ENCODE results near the gene SLC24A4. TPM values are rescaled to one million over a fixed set of nuclear protein-coding genes. Genes with fewer than 3 reads are reported as not detected.

The SLC24A4 gene
- total and polyA plus RNA-seq, 2 donors (not counting 3 experiments of a cell fraction or from before 2014, with no cell fraction given) = 0.07 to 0.08 TPM

DNA sequence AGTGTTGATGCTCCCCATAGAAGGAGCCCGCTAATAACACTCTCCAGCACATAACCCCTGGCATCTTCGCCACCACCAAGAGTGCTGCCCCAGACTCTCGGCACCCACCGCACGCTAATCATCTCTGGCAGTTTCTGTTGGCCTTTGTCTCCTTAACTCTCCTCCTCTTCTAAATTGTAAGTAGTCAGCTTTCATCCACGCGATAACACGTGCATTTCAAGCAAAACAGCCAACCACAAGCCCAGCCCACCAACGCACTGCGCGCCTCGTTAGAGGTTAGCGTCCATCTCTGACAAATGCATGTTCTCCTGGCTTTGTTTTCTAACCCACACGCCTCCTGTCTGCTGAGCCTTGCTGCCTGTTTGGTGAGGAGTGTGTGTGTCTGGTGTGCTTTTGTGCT is 129.5 kb downstream of the SLC24A4 start:
- H3K9me3 ChIP-seq (replicated peaks; ENCODE audit: control insufficient read depth, insufficient read depth, low read length) = no peaks in the 10 kb centered on the region
- no peak for TF ChIP-seq FOS (IDR thresholded peaks at IDR 0.05; ENCODE audit: borderline replicate concordance, insufficient read depth, low read length)
- TF ChIP-seq GATA2 (IDR thresholded peaks at IDR 0.05; ENCODE audit: insufficient read depth, insufficient read length, low read depth, low read length) = no peak
- TF ChIP-seq, protein P1, sequence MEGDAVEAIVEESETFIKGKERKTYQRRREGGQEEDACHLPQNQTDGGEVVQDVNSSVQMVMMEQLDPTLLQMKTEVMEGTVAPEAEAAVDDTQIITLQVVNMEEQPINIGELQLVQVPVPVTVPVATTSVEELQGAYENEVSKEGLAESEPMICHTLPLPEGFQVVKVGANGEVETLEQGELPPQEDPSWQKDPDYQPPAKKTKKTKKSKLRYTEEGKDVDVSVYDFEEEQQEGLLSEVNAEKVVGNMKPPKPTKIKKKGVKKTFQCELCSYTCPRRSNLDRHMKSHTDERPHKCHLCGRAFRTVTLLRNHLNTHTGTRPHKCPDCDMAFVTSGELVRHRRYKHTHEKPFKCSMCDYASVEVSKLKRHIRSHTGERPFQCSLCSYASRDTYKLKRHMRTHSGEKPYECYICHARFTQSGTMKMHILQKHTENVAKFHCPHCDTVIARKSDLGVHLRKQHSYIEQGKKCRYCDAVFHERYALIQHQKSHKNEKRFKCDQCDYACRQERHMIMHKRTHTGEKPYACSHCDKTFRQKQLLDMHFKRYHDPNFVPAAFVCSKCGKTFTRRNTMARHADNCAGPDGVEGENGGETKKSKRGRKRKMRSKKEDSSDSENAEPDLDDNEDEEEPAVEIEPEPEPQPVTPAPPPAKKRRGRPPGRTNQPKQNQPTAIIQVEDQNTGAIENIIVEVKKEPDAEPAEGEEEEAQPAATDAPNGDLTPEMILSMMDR (IDR thresholded peaks at IDR 0.05; ENCODE audit: extremely low read depth in 1 of 2, insufficient read depth in 1 of 2, low read depth in 1 of 2, low read length in 2 of 2) = no peak
- no peak for TF ChIP-seq MYC (IDR thresholded peaks at IDR 0.05; ENCODE audit: low read depth, low read length)
- H3K79me2 ChIP-seq (ENCODE audit: control insufficient read depth, insufficient read depth, low read length) = no peaks in the 10 kb centered on the region
- BruUV-seq (replicated peaks) = no TSS peak
- FAIRE-seq (no peak), DNase-seq (ENCODE audit: low read depth, low spot score) (no peak)
- ChIA-PET CTCF (no interaction called here), POLR2A (no interaction called here)
- dilution Hi-C loops (cut with MboI; ENCODE audit: extremely low pct_ligation_motif_present, low sequenced_read_pairs) (no loop called here), intact Hi-C loops (cut with micrococcal nuclease) (no loop called here)
- H3K4me3 ChIP-seq (replicated peaks in 1 of 3; ENCODE audit: insufficient read depth in 1 of 3, low read depth in 1 of 3, low read length in 3 of 3) = no peak overlapping the region
- no peaks in the 10 kb centered on the region for H3K27me3 ChIP-seq (ENCODE audit: control insufficient read depth in 2 of 2, insufficient read depth in 2 of 2, low read length in 2 of 2)
- H4K20me1 ChIP-seq (replicated peaks; ENCODE audit: control insufficient read depth, extremely low read depth, insufficient read depth, low read length) = no peaks in the 10 kb centered on the region
- H2AFZ ChIP-seq (ENCODE audit: low read depth, low read length) = no peak overlapping the region
- H3K9me1 ChIP-seq (replicated peaks; ENCODE audit: control insufficient read depth, extremely low read depth, insufficient read depth, low read length) = no peaks in the 10 kb centered on the region
- no peak overlapping the region for H3K27ac ChIP-seq (ENCODE audit: insufficient read depth, low read depth, low read length)
- no peak overlapping the region for H3K9ac ChIP-seq (replicated peaks; ENCODE audit: extremely low read depth, insufficient read depth, low read length)
- H3K4me1 ChIP-seq (ENCODE audit: control insufficient read depth, extremely low read depth, insufficient read depth, low read length) = no peaks in the 10 kb centered on the region
- H3K4me2 ChIP-seq (ENCODE audit: insufficient read depth, low read length) = no peak overlapping the region
- H3K36me3 ChIP-seq (ENCODE audit: control insufficient read depth in 2 of 2, extremely low read depth in 1 of 2, insufficient read depth in 2 of 2, low read length in 2 of 2) = no peaks in the 10 kb centered on the region

DNA sequence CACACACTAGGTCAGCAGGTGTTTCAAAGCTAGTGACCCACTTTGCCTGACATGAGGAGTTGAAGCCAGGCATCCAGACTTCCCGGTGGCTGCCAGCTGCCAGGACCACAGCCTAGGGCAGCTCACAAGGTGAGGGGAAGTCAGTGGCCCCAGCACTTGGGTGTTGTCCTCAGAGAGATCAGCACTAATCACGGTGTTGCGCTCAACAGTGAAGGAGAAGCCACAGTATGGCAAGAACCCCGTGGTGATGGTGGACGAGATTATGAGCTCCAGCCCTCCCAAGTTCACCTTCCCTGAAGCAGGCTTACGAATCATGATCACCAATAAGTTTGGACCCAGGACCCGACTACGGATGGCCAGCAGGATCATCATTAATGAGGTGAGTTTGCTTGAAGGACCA is 130.7 kb downstream of the SLC24A4 start:
- Histone ChIP-seq H3K4me1 (ENCODE audit: control insufficient read depth, extremely low read depth, insufficient read depth, low read length) (no peaks in the 10 kb centered on the region), H3K36me3 (ENCODE audit: control insufficient read depth in 2 of 2, extremely low read depth in 1 of 2, insufficient read depth in 2 of 2, low read length in 2 of 2) (no peaks in the 10 kb centered on the region), H3K27ac (ENCODE audit: insufficient read depth, low read depth, low read length) (no peak overlapping the region), H3K9me1 (replicated peaks; ENCODE audit: control insufficient read depth, extremely low read depth, insufficient read depth, low read length) (no peaks in the 10 kb centered on the region), H3K79me2 (ENCODE audit: control insufficient read depth, insufficient read depth, low read length) (no peaks in the 10 kb centered on the region), H3K27me3 (ENCODE audit: control insufficient read depth in 2 of 2, insufficient read depth in 2 of 2, low read length in 2 of 2) (no peaks in the 10 kb centered on the region), H3K9me3 (replicated peaks; ENCODE audit: control insufficient read depth, insufficient read depth, low read length) (no peaks in the 10 kb centered on the region), H2AFZ (ENCODE audit: low read depth, low read length) (no peak overlapping the region), H4K20me1 (replicated peaks; ENCODE audit: control insufficient read depth, extremely low read depth, insufficient read depth, low read length) (no peaks in the 10 kb centered on the region), H3K9ac (replicated peaks; ENCODE audit: extremely low read depth, insufficient read depth, low read length) (no peak overlapping the region), H3K4me3 (replicated peaks in 1 of 3; ENCODE audit: insufficient read depth in 1 of 3, low read depth in 1 of 3, low read length in 3 of 3) (no peak overlapping the region), H3K4me2 (ENCODE audit: insufficient read depth, low read length) (no peak overlapping the region)
- POLR2A ChIA-PET = no interaction called here
- DNase-seq (ENCODE audit: low read depth, low spot score) (no peak), FAIRE-seq (no peak)
- TF ChIP-seq JUN (IDR thresholded peaks at IDR 0.05; ENCODE audit: borderline replicate concordance, insufficient read depth, insufficient read length, low read depth) (no peak), MYC (IDR thresholded peaks at IDR 0.05; ENCODE audit: low read depth, low read length) (no peak)
- TF ChIP-seq, protein P2, sequence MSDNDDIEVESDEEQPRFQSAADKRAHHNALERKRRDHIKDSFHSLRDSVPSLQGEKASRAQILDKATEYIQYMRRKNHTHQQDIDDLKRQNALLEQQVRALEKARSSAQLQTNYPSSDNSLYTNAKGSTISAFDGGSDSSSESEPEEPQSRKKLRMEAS (IDR thresholded peaks at IDR 0.05; ENCODE audit: insufficient read depth, insufficient read length) = no peak
- dilution Hi-C loops (cut with MboI; ENCODE audit: extremely low pct_ligation_motif_present, low sequenced_read_pairs) (no loop called here), intact Hi-C loops (cut with micrococcal nuclease) (no loop called here)
- BruUV-seq (replicated peaks) = no TSS peak
- CTCF ChIA-PET = no interaction called here

All from endothelial cell of umbilical vein (primary cell).